Karpas-422 (cell line): ENCODE results near the gene MYH11. TPM values are rescaled to one million over a fixed set of nuclear protein-coding genes. Genes with fewer than 3 reads are reported as not detected.
A peak's percentile ranks its signal among the peaks of the same experiment; 100 is the strongest.

Experiments
- DNase-seq: peaks from one replicate; pipeline ENCODE4 v3.0.0-alpha.2; 2015
- H2AFZ ChIP-seq: fragments of 200-600 bp; sonication (generic); 2 replicates; pipeline ENCODE4 v1.6.1; 2014; ENCODE audit warnings: antibody characterized with exemption, low read length, mixed read lengths
- H3K27ac ChIP-seq: fragments of 200-600 bp; sonication (generic); 2 replicates; pipeline ENCODE4 v1.5.1; 2014; ENCODE audit warnings: mild to moderate bottlenecking, low read length, moderate library complexity
- H3K27me3 ChIP-seq: fragments of 200-600 bp; sonication (generic); 2 replicates; pipeline ENCODE4 v1.6.1; 2014; ENCODE audit warnings: low read length, mixed read lengths
- H3K36me3 ChIP-seq: fragments of 200-600 bp; sonication (generic); 2 replicates; pipeline ENCODE4 v1.6.1; 2014; ENCODE audit warnings: low read length, mixed read lengths; ENCODE audit not compliant: insufficient read depth
- H3K4me1 ChIP-seq: fragments of 200-600 bp; sonication (generic); 2 replicates; pipeline ENCODE4 v1.6.1; 2014; ENCODE audit warnings: mild to moderate bottlenecking, low read length, mixed read lengths
- H3K4me2 ChIP-seq: fragments of 200-600 bp; sonication (generic); 2 replicates; pipeline ENCODE4 v1.6.1; 2014; ENCODE audit warnings: low read length, low read depth, mild to moderate bottlenecking; ENCODE audit not compliant: poor library complexity, severe bottlenecking
- H3K4me3 ChIP-seq: fragments of 200-600 bp; sonication (generic); 2 replicates; pipeline ENCODE4 v1.5.1; 2014; ENCODE audit warnings: mild to moderate bottlenecking, antibody characterized with exemption, low read length, mixed read lengths
- H3K79me2 ChIP-seq: fragments of 200-600 bp; sonication (generic); 2 replicates; pipeline ENCODE4 v1.6.1; 2014; ENCODE audit warnings: mild to moderate bottlenecking, low read length, mixed read lengths
- H3K9ac ChIP-seq: fragments of 200-600 bp; sonication (generic); 2 replicates; pipeline ENCODE4 v1.6.0; 2014; ENCODE audit warnings: low read length
- H3K9me2 ChIP-seq: fragments of 200-600 bp; sonication (generic), shearing (Covaris generic); replicated peaks from 2 replicates; pipeline ENCODE4 v1.6.0; 2014; ENCODE audit warnings: mild to moderate bottlenecking, low read length, moderate library complexity; ENCODE audit not compliant: insufficient read depth
- H3K9me3 ChIP-seq: fragments of 300-700, 200-600 bp; sonication (generic); 2 replicates; pipeline ENCODE4 v1.6.1; 2014; ENCODE audit warnings: low read length, mixed read lengths
- H4K20me1 ChIP-seq: fragments of 200-600 bp; sonication (generic); 2 replicates; pipeline ENCODE4 v1.6.1; 2014; ENCODE audit warnings: mild to moderate bottlenecking, antibody characterized with exemption, low read length, low read depth; ENCODE audit not compliant: insufficient read depth
- total RNA-seq: library from RNA; depleted of rRNA; stranded (reverse); fragments of >200 nt; shearing (Covaris generic); gene quantifications from 2 replicates; pipeline ENCODE4 v1.2.3, GENCODE V29; 2014; ENCODE audit warnings: low replicate concordance

The MYH11 gene
- total RNA-seq, 1 experiment from 2014 or later = not detected

GRCh38 chr16:15765880-15766279 is 90.9 kb downstream of the MYH11 start:
- no peaks in the 10 kb centered on the region for H3K36me3 ChIP-seq
- no peaks in the 10 kb centered on the region for H3K9me3 ChIP-seq
- H3K9me2 ChIP-seq = no peaks in the 10 kb centered on the region
- H3K9ac ChIP-seq = no peak overlapping the region
- peak; percentile 95 for DNase-seq
- no peaks in the 10 kb centered on the region for H4K20me1 ChIP-seq
- H3K4me2 ChIP-seq = no peak overlapping the region
- no peaks in the 10 kb centered on the region for H3K79me2 ChIP-seq
- H3K4me3 ChIP-seq = no peak overlapping the region
- no peak overlapping the region for H2AFZ ChIP-seq
- no peak overlapping the region for H3K27ac ChIP-seq
- H3K27me3 ChIP-seq = no peaks in the 10 kb centered on the region
- peaks cover 11% of the 10 kb centered on the region for H3K4me1 ChIP-seq

GRCh38 chr16:15765116-15765515 is 91.7 kb downstream of the MYH11 start:
- H3K79me2 ChIP-seq = no peaks in the 10 kb centered on the region
- H3K4me1 ChIP-seq = peaks cover 11% of the 10 kb centered on the region
- H3K27me3 ChIP-seq = no peaks in the 10 kb centered on the region
- no peak overlapping the region for H3K4me2 ChIP-seq
- no peaks in the 10 kb centered on the region for H3K9me2 ChIP-seq
- H3K36me3 ChIP-seq = no peaks in the 10 kb centered on the region
- H3K4me3 ChIP-seq = no peak overlapping the region
- no peak overlapping the region for H2AFZ ChIP-seq
- no peak for DNase-seq
- H3K9me3 ChIP-seq = no peaks in the 10 kb centered on the region
- no peak overlapping the region for H3K27ac ChIP-seq
- no peaks in the 10 kb centered on the region for H4K20me1 ChIP-seq
- H3K9ac ChIP-seq = no peak overlapping the region

- Histone ChIP-seq H3K9me3 (no peaks in the 10 kb centered on the region), H3K9ac (no peak overlapping the region), H4K20me1 (no peaks in the 10 kb centered on the region), H3K79me2 (no peaks in the 10 kb centered on the region), H3K27ac (no peak overlapping the region), H3K27me3 (no peaks in the 10 kb centered on the region), H2AFZ (no peak overlapping the region), H3K36me3 (no peaks in the 10 kb centered on the region), H3K9me2 (no peaks in the 10 kb centered on the region), H3K4me1 (peaks cover 11% of the 10 kb centered on the region), H3K4me2 (no peak overlapping the region), H3K4me3 (no peak overlapping the region)
- no peak for DNase-seq
These were observed 92.7 kb downstream of the MYH11 start for GRCh38 chr16:15764112-15764511.

- Histone ChIP-seq H3K4me3 (no peak overlapping the region), H3K79me2 (no peaks in the 10 kb centered on the region), H2AFZ (no peak overlapping the region), H3K9me2 (no peaks in the 10 kb centered on the region), H3K36me3 (no peaks in the 10 kb centered on the region), H3K9ac (no peak overlapping the region), H3K4me2 (no peak overlapping the region), H3K27ac (no peak overlapping the region), H3K9me3 (no peaks in the 10 kb centered on the region), H3K27me3 (no peaks in the 10 kb centered on the region; the same call in 1 of the 2 replicates), H3K4me1 (peaks cover 14% of the 10 kb centered on the region), H4K20me1 (no peaks in the 10 kb centered on the region)
- no peak for DNase-seq
These were observed 96.7 kb downstream of the MYH11 start for GRCh38 chr16:15760129-15760528.

- no peak overlapping the region for H3K27ac ChIP-seq
- H3K4me2 ChIP-seq = no peak overlapping the region
- no peak for DNase-seq
- H3K4me3 ChIP-seq = no peak overlapping the region
- H4K20me1 ChIP-seq = no peaks in the 10 kb centered on the region
- H3K9me3 ChIP-seq = no peaks in the 10 kb centered on the region
- no peak overlapping the region for H2AFZ ChIP-seq
- no peaks in the 10 kb centered on the region; the same call in 1 of the 2 replicates for H3K27me3 ChIP-seq
- no peaks in the 10 kb centered on the region for H3K36me3 ChIP-seq
- no peak overlapping the region for H3K9ac ChIP-seq
- no peaks in the 10 kb centered on the region for H3K79me2 ChIP-seq
- H3K9me2 ChIP-seq = no peaks in the 10 kb centered on the region
- peaks cover 12% of the 10 kb centered on the region for H3K4me1 ChIP-seq
These were observed 97.8 kb downstream of the MYH11 start for GRCh38 chr16:15759070-15759469.

- Histone ChIP-seq H3K79me2 (no peaks in the 10 kb centered on the region), H3K9me2 (no peaks in the 10 kb centered on the region), H3K27ac (no peak overlapping the region), H3K4me1 (peaks cover 9% of the 10 kb centered on the region), H3K4me2 (no peak overlapping the region), H3K9ac (no peak overlapping the region), H2AFZ (no peak overlapping the region), H3K4me3 (no peak overlapping the region), H3K27me3 (no peaks in the 10 kb centered on the region; the same call in 1 of the 2 replicates), H3K36me3 (no peaks in the 10 kb centered on the region), H4K20me1 (no peaks in the 10 kb centered on the region), H3K9me3 (no peaks in the 10 kb centered on the region)
- peak; percentile 77 for DNase-seq
These were observed 99.1 kb downstream of the MYH11 start for GRCh38 chr16:15757630-15758251.

GRCh38 chr16:15757077-15757386 is 99.8 kb downstream of the MYH11 start:
- H3K9me3 ChIP-seq = no peaks in the 10 kb centered on the region
- H3K4me1 ChIP-seq = peaks cover 9% of the 10 kb centered on the region
- H3K9me2 ChIP-seq = no peaks in the 10 kb centered on the region
- no peaks in the 10 kb centered on the region; the same call in 1 of the 2 replicates for H3K27me3 ChIP-seq
- no peak overlapping the region for H3K27ac ChIP-seq
- H3K4me3 ChIP-seq = no peak overlapping the region
- H2AFZ ChIP-seq = no peak overlapping the region
- no peaks in the 10 kb centered on the region for H4K20me1 ChIP-seq
- H3K4me2 ChIP-seq = no peak overlapping the region
- no peaks in the 10 kb centered on the region for H3K79me2 ChIP-seq
- no peak overlapping the region for H3K9ac ChIP-seq
- no peaks in the 10 kb centered on the region for H3K36me3 ChIP-seq
- DNase-seq = no peak

- Histone ChIP-seq H3K9me2 (no peaks in the 10 kb centered on the region), H4K20me1 (no peaks in the 10 kb centered on the region), H3K9ac (no peak overlapping the region), H3K27ac (no peak overlapping the region), H3K27me3 (no peaks in the 10 kb centered on the region; the same call in 1 of the 2 replicates), H3K4me1 (peaks cover 9% of the 10 kb centered on the region), H2AFZ (no peak overlapping the region), H3K36me3 (no peaks in the 10 kb centered on the region), H3K9me3 (no peaks in the 10 kb centered on the region), H3K4me2 (no peak overlapping the region), H3K4me3 (no peak overlapping the region), H3K79me2 (no peaks in the 10 kb centered on the region)
- no peak for DNase-seq
These were observed 101.8 kb downstream of the MYH11 start for GRCh38 chr16:15754821-15755534.
